ENCODE measurements around the gene OXSR1. TPM values are rescaled to one million over a fixed set of nuclear protein-coding genes. Genes with fewer than 3 reads are reported as not detected.

OXSR1 gene
- total and polyA plus RNA-seq, 9 donors: 12.4 to 41.1 (median 28.4) TPM

DNA sequence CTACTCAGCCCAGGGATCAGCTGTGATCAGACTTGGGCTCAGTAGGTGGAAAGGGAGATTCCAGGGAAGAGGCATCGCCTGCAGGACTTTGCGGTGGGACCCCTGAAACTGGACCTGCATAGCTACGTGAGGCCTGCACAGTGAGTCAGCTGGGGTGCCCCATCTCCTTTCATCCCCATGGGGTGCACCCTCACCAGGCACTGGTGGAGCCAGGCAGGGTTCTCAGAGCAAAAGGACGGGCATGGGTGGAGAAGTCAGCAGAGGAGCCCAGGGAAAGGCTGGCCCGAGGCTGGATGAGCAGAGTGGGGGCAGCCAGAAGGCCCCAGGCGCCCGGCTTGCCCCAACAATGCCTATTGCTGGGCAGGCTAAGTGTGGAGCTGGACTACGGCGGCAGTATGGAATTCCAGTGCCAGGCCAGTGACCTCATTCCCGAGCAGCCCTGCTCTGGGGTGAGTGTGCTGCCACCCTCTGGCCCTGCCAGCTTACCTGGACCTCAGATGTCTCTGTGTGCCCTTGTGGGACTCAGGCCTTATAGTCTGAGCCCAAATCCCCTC lies 48.1 kb upstream of the OXSR1 start:
- Histone ChIP-seq H3K27me3 (no peaks in the 10 kb centered on the region), H3K4me3 (no peak overlapping the region), H3K9me3 (no peaks in the 10 kb centered on the region), H3K27ac (no peak overlapping the region), H3K36me3 (no peaks in the 10 kb centered on the region), H3K4me1 (ENCODE audit: insufficient read depth) (no peaks in the 10 kb centered on the region)
- 74 to 81% (median 78%) methylated on average over 10 of the region's 10 CpGs for WGBS, 3 donors
- intact Hi-C loops (cut with DNase I): loop anchor here in 2 of 4 donors (10.0 kb wide), 2 partner anchors 228 to 358 kb away; partner anchors contain the start of gene XYLB (in 1 of the 2)
- DNase-seq: no peak
- TF ChIP-seq POLR2A (IDR thresholded peaks at IDR 0.05) (no peak), CTCF (IDR thresholded peaks at IDR 0.05) (no peak), EP300 (IDR thresholded peaks at IDR 0.05) (no peak)

GRCh38 chr3:38117748-38118420 lies 47.5 kb upstream of the OXSR1 start:
- Histone ChIP-seq H3K36me3 (no peaks in the 10 kb centered on the region), H3K27me3 (no peaks in the 10 kb centered on the region), H3K9me3 (no peaks in the 10 kb centered on the region), H3K4me3 (no peak overlapping the region), H3K4me1 (ENCODE audit: insufficient read depth) (no peaks in the 10 kb centered on the region), H3K27ac (no peak overlapping the region)
- intact Hi-C loops (cut with DNase I): loop anchor here in 2 of 4 donors (10.0 kb wide), 2 partner anchors 227 to 357 kb away; partner anchors contain the start of gene XYLB (in 1 of the 2)
- TF ChIP-seq EP300 (IDR thresholded peaks at IDR 0.05) (no peak), POLR2A (IDR thresholded peaks at IDR 0.05) (no peak), CTCF (IDR thresholded peaks at IDR 0.05) (peak in 1 of 3 donors; percentile 26)
- peak in 3 of 5 donors; percentile 44 to 67 (median 46) for DNase-seq
- 52 to 62% (median 59%) methylated on average over 11 of the region's 11 CpGs for WGBS, 3 donors

GRCh38 chr3:38118421-38119247 lies 46.7 kb upstream of the OXSR1 start:
- WGBS, 3 donors: 71 to 81% (median 74%) methylated on average over 13 of the region's 13 CpGs
- no peak for DNase-seq
- TF ChIP-seq CTCF (IDR thresholded peaks at IDR 0.05) (no peak), POLR2A (IDR thresholded peaks at IDR 0.05) (no peak), EP300 (IDR thresholded peaks at IDR 0.05) (no peak)
- no peaks in the 10 kb centered on the region for H3K27me3 ChIP-seq
- H3K9me3 ChIP-seq: no peaks in the 10 kb centered on the region
- H3K4me1 ChIP-seq (ENCODE audit: insufficient read depth): no peaks in the 10 kb centered on the region
- intact Hi-C loops (cut with DNase I): loop anchor here in 2 of 4 donors (10.0 kb wide), 2 partner anchors 226 to 356 kb away; partner anchors contain the start of gene XYLB (in 1 of the 2)
- no peak overlapping the region for H3K27ac ChIP-seq
- no peaks in the 10 kb centered on the region for H3K36me3 ChIP-seq
- H3K4me3 ChIP-seq: no peak overlapping the region

DNA sequence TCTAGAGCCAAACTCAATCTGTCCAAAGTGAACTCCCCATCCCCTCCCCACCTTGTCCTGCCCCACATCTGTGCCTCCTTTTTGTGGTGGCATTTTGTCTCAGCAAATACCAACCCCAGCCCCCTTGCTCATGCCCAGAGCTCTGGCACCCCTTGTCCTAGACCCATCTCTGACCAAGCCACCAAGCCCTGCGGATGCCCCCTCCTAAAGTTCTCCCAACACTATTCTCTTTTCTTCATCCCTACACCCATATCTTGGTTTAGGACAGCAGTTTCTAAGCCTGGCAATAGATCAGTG lies 46.1 kb upstream of the OXSR1 start:
- DNase-seq: no peak
- TF ChIP-seq EP300 (IDR thresholded peaks at IDR 0.05) (no peak), CTCF (IDR thresholded peaks at IDR 0.05) (no peak), POLR2A (IDR thresholded peaks at IDR 0.05) (no peak)
- Histone ChIP-seq H3K27me3 (no peaks in the 10 kb centered on the region), H3K27ac (no peak overlapping the region), H3K36me3 (no peaks in the 10 kb centered on the region), H3K9me3 (no peaks in the 10 kb centered on the region), H3K4me1 (ENCODE audit: insufficient read depth) (no peaks in the 10 kb centered on the region), H3K4me3 (no peak overlapping the region)
- intact Hi-C loops (cut with DNase I): loop anchor here in 2 of 4 donors (10.0 kb wide), 2 partner anchors 226 to 356 kb away; partner anchors contain the start of gene XYLB (in 1 of the 2)
- WGBS, 3 donors: 94 to 100% (median 96%) methylated on average over 1 of the region's 1 CpG

Measured in ovary (tissue), 9 donors.